Stimulated activated CD8-positive, alpha-beta memory T cell treated with anti-CD3 and anti-CD28 coated beads, Interleukin-4, amount 100 ng/mL, for 1 hour (primary cell): Measurements from ENCODE around the gene NCOA3.
"Not testable (repeated sequence)": the region's sequence is repeated elsewhere in the genome, so short reads cannot be mapped to it uniquely, and the experiment has no call there.

Source experiments
- DNase-seq, 2 donors: peaks; one replicate each; pipeline ENCODE4 v3.0.0-alpha.2; 2020; ENCODE audit warnings: low read depth in 2 of 2, low spot score in 1 of 2

The NCOA3 gene

GRCh38 chr20:47561180-47561579 is 59.5 kb downstream of the NCOA3 start:
- DNase-seq: no peak

- DNase-seq: no peak
Observed at GRCh38 chr20:47561603-47562583, 60.2 kb downstream of the NCOA3 start.

- no peak for DNase-seq
Observed at GRCh38 chr20:47566269-47566668, 64.6 kb downstream of the NCOA3 start.

GRCh38 chr20:47568019-47568418 is 66.3 kb downstream of the NCOA3 start:
- no peak for DNase-seq

DNA sequence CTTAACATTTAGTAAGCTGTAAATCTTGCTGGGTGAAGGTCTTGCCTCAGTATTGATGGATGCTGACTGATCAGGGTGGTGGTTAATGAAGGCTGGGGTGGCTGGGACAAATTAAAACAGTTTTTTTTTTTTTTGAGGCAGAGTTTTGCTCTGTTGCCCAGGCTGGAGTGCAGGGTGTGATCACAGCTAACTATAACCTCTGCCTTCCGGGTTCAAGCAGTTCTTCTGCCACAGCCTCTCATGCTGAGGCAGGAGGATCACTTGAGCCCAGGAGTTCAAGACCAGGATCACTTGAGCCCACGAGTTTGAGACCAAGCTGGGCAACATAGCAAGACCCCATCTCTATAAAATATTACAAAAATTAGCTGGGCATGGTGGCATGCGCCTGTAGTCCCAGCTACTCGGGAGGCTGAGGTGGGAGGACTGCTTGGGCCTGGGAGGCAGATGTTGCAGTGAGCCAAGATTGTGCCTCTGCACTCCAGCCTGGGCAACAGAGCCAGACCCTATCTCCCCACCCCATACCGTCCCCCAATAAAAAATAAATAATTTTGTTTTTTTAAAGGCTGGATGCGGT is 67.2 kb downstream of the NCOA3 start:
- DNase-seq: no peak

- DNase-seq: no peak
Observed at GRCh38 chr20:47571426-47571825, 69.7 kb downstream of the NCOA3 start.

DNA sequence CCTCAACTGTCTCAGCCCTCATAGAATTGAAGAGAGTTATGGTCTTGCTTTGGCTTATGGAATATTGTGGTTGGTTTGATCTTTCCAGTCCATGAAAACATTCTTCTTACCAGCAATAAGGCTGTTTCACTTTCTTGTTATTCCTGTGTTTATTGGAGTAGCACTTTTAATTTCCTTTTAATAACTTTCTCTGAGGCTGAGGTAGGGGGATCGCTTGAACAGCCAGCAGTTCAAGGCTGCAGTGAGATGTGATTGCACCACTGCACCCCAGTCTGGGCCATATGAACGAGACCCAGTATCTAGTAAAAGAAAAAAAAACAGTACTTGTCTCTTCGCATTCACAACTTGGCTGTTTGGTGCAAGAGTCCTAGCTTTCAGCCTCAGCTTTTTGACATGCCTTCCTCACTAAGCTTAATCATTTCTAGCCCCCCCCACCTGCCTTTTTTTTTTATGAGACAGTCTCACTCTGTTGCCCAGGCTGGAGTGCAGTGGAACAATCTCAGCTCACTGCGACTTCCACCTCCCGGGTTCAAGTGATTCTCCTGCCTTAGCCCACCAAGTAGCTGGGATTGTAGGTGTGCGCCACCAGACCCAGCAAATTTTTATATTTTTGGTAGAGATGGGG is 70.5 kb downstream of the NCOA3 start:
- DNase-seq: no peak

GRCh38 chr20:47573559-47573958 is 71.9 kb downstream of the NCOA3 start:
- DNase-seq: no peak

- no peak for DNase-seq
Observed at GRCh38 chr20:47574616-47575364, 73.1 kb downstream of the NCOA3 start.

DNA sequence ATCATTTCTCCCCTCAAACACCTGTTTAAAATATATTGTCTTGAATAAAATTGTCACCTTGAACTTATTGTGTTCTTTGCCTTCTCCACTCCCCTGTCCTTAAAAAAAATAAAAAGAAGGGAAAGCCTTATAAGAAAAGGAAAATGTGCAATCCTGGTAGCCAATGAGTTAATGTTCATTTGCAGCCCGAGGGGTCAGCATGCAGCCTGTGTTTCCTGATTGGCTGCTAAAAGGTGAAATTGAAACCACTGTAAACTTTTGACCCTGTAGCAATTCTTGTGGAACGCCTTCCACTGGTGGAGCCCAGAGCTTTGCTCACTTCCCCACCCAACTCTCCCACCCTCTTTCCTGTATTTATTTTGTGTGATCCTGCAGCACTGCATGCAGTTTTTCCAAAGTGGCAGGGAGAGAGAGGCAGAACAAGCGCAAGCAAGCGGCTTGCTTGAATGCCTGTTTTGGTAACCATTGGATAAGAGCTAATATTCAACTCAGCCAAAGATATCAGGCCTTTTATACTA is 74.9 kb downstream of the NCOA3 start:
- no peak for DNase-seq

GRCh38 chr20:47577314-47577713 is 75.6 kb downstream of the NCOA3 start:
- DNase-seq: no peak

DNA sequence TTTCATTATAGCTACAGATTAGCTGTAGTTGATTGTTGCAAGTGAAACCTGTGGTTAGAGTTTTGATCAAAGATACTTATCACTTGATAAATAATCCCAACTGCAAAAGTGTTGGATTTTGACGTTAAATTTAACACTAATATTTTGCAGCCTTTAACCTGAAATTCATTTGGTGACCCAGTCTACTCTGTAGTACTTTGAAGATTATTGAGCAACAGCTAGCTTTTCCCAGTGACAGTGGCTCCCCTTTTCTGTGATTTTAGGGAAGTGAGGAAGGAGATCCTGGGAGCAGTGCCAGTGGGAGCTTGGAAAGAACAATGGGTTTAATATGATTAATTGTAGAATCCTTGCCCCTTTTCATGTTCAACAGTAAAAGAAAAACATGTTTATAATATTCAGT is 76.9 kb downstream of the NCOA3 start:
- DNase-seq: no peak

GRCh38 chr20:47580686-47581085 is 79.0 kb downstream of the NCOA3 start:
- not testable (repeated sequence) for DNase-seq

GRCh38 chr20:47581090-47581489 is 79.4 kb downstream of the NCOA3 start:
- no peak for DNase-seq

GRCh38 chr20:47583551-47583950 is 81.9 kb downstream of the NCOA3 start:
- DNase-seq: no peak

- DNase-seq: no peak
Observed at GRCh38 chr20:47585087-47585747, 83.5 kb downstream of the NCOA3 start.

DNA sequence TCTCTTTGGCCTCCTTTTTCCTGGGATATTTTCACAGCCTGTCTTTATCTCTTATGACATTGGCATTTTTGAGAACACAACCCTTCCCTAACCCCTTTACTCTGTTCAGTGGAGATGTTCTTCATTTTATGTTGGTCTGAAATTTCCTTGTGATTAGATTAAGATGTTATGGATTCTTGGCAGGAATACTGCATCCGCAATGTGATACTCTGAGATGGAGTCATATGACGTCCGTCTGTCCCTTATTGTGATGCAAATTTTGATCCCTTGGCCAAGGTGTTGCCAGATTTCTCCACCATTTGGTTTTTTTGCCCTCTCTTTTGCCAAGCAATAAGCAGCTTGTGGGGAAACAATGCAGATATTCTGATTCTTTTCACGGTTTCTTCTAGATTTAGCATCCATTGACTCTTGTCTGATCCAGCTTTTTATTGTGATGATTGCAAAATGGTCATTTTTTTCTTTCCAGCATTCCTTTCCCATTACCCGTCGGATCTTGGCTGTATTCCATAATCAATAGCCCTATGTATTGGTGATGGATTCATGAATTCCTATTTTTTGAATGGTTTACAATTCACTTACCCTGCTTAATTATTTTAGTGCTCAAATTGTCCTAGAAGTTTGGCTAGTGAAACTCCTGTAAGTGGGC is 85.1 kb downstream of the NCOA3 start:
- no peak for DNase-seq

DNA sequence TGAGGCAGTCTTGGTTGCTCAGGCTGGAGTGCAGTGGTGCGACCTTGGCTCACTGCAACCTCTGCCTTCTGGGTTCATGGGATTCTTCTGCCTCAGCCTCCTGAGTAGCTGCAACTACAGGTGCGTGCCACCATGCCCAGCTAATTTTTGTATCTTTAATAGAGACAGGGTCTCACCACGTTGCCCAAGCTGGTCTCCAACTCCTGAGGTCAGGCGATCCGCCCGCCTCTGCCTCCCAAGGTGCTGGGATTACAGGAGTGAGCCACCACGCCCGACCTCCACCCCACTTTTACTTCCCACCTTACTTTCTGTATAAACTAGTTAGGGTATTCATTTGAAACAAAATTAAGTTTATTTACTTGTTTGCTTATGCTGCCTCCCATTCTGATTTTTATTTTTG is 86.5 kb downstream of the NCOA3 start:
- DNase-seq: no peak

DNA sequence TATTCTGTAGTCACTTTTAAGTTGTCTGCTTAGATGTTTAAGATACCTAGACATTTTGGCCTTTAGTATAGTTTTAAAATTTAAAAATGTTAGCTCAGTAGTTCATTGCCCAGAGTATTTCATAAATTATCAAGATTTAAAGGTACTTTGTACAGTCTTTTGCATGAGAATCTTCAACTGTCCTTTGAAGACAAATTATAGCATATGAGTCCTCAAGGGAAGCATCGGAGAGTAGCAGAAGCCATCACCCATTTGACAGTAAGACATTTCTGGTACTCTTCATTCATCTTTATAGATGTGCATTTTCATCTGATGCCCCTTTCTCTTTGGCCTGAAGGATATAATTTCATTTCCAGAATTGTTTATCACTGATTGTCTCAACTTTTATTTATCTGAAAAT is 89.5 kb downstream of the NCOA3 start:
- DNase-seq: no peak

DNA sequence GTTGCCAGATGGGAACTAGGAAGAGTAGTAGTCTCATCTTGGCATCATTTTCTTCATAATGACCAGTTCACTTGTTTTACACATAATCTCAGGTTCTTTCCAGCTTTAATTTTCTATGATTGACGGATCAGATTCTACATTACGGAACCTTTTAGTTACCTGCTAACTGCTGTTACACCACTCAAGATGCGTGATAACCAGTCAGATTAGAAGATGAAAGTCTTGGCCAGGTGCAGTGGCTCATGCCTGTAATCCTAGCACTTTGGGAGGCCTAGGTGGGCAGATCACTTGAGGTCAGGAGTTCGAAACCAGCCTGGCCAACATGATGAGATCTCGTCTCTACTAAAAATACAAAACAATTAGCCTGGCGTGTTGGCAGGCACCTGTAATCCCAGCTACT is 92.5 kb downstream of the NCOA3 start:
- DNase-seq: no peak
